ENCODE results near the gene SOSTDC1. TPM values are rescaled to one million over a fixed set of nuclear protein-coding genes. Genes with fewer than 3 reads are reported as not detected.

SOSTDC1 gene
- total and polyA plus RNA-seq, 2 donors = 0.64 to 2.0 TPM

DNA sequence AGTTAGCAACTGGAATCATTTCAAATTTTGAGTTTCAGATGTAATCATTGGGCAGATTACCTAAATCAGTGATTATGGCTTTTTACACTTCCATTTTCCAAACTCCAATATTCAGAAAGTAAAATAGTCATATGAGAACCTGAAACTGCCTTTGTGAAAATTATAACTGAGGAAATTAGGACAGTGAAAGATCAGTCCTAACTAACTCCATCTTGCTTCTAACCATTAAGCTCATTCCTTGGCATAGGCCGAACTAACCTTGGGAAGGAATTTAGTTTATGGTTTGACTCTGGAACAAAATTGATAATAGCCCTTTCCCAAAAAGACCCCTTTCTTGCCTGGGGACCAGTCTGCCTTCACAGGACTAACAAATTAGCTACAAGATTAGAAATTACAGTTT, 46.4 kb downstream of the SOSTDC1 start:
- DNase-seq (ENCODE audit: low read depth in 6 of 9, low spot score in 9 of 9) = no peak
- no peaks in the 10 kb centered on the region for H3K9me3 ChIP-seq (ENCODE audit: control insufficient read depth in 2 of 2, insufficient read depth in 1 of 2, low read length in 1 of 2)
- H3K36me3 ChIP-seq (ENCODE audit: control insufficient read depth in 2 of 2, insufficient read depth in 2 of 2, low read length in 1 of 2) = no peaks in the 10 kb centered on the region
- H3K27ac ChIP-seq (ENCODE audit: low read depth in 1 of 2, low read length in 1 of 2) = no peak overlapping the region
- H3K27me3 ChIP-seq (ENCODE audit: control insufficient read depth in 2 of 2, insufficient read depth in 1 of 2, low read length in 1 of 2) = no peaks in the 10 kb centered on the region
- H3K4me3 ChIP-seq (ENCODE audit: low read length in 2 of 2) = no peak overlapping the region
- peaks cover 8 to 14% of the 10 kb centered on the region in 2 donors for H3K4me1 ChIP-seq (ENCODE audit: control insufficient read depth in 2 of 2, insufficient read depth in 2 of 2, low read length in 2 of 2)
- WGBS = 99% methylated on average over 1 of the region's 1 CpG

DNA sequence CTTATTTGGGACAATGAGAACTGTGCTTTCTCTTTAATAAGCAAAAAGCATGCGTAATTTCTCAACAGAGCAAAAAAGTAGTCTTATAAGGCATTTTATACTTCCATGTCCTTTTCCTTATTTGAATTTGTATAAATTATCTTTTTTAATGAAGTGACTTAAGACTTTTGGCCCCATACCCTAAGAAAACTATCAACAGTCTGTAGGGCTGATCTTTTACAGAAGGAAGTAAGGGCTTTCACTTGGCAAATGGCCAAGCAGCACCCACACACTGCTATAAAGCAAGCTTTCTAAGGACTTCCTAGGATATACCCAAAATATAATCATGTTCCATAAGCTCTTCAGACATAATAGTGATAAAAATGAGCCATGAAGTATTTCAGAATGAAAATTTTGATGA, 47.6 kb downstream of the SOSTDC1 start:
- no peak for DNase-seq (ENCODE audit: low read depth in 6 of 9, low spot score in 9 of 9)
- no peaks in the 10 kb centered on the region for H3K36me3 ChIP-seq (ENCODE audit: control insufficient read depth in 2 of 2, insufficient read depth in 2 of 2, low read length in 1 of 2)
- no peaks in the 10 kb centered on the region for H3K9me3 ChIP-seq (ENCODE audit: control insufficient read depth in 2 of 2, insufficient read depth in 1 of 2, low read length in 1 of 2)
- H3K27me3 ChIP-seq (ENCODE audit: control insufficient read depth in 2 of 2, insufficient read depth in 1 of 2, low read length in 1 of 2) = no peaks in the 10 kb centered on the region
- no peak overlapping the region for H3K27ac ChIP-seq (ENCODE audit: low read depth in 1 of 2, low read length in 1 of 2)
- WGBS = 45% methylated on average over 1 of the region's 1 CpG
- H3K4me3 ChIP-seq (ENCODE audit: low read length in 2 of 2) = no peak overlapping the region
- peaks cover 8 to 14% of the 10 kb centered on the region in 2 donors for H3K4me1 ChIP-seq (ENCODE audit: control insufficient read depth in 2 of 2, insufficient read depth in 2 of 2, low read length in 2 of 2)

GRCh38 chr7:16416289-16417282, 49.0 kb downstream of the SOSTDC1 start:
- Histone ChIP-seq H3K4me3 (ENCODE audit: low read length in 2 of 2) (no peak overlapping the region), H3K4me1 (ENCODE audit: control insufficient read depth in 2 of 2, insufficient read depth in 2 of 2, low read length in 2 of 2) (peaks cover 6 to 9% of the 10 kb centered on the region in 2 donors), H3K27ac (ENCODE audit: low read depth in 1 of 2, low read length in 1 of 2) (no peak overlapping the region), H3K9me3 (ENCODE audit: control insufficient read depth in 2 of 2, insufficient read depth in 1 of 2, low read length in 1 of 2) (no peaks in the 10 kb centered on the region), H3K27me3 (ENCODE audit: control insufficient read depth in 2 of 2, insufficient read depth in 1 of 2, low read length in 1 of 2) (no peaks in the 10 kb centered on the region), H3K36me3 (ENCODE audit: control insufficient read depth in 2 of 2, insufficient read depth in 2 of 2, low read length in 1 of 2) (no peaks in the 10 kb centered on the region)
- no peak for DNase-seq (ENCODE audit: low read depth in 6 of 9, low spot score in 9 of 9)
- 77% methylated on average over 7 of the region's 7 CpGs for WGBS

GRCh38 chr7:16412274-16413254, 53.0 kb downstream of the SOSTDC1 start:
- 89% methylated on average over 8 of the region's 8 CpGs for WGBS
- Histone ChIP-seq H3K27me3 (ENCODE audit: control insufficient read depth in 2 of 2, insufficient read depth in 1 of 2, low read length in 1 of 2) (no peaks in the 10 kb centered on the region), H3K4me3 (ENCODE audit: low read length in 2 of 2) (no peak overlapping the region), H3K27ac (ENCODE audit: low read depth in 1 of 2, low read length in 1 of 2) (no peak overlapping the region), H3K9me3 (ENCODE audit: control insufficient read depth in 2 of 2, insufficient read depth in 1 of 2, low read length in 1 of 2) (no peaks in the 10 kb centered on the region), H3K36me3 (ENCODE audit: control insufficient read depth in 2 of 2, insufficient read depth in 2 of 2, low read length in 1 of 2) (no peaks in the 10 kb centered on the region), H3K4me1 (ENCODE audit: control insufficient read depth in 2 of 2, insufficient read depth in 2 of 2, low read length in 2 of 2) (no peaks in the 10 kb centered on the region)
- no peak for DNase-seq (ENCODE audit: low read depth in 6 of 9, low spot score in 9 of 9)

Other genes starting within 250 kb of the SOSTDC1 start
- 1.4 TPM for gene CRPPA, start 44.2 kb downstream of the SOSTDC1 start, total RNA-seq
- 0.32 TPM for gene CRPPA, start 44.2 kb downstream of the SOSTDC1 start, polyA plus RNA-seq
- not detected for gene LRRC72, start 61.1 kb upstream of the SOSTDC1 start, total RNA-seq
- gene LRRC72, start 61.1 kb upstream of the SOSTDC1 start, polyA plus RNA-seq = not detected
- gene ANKMY2, start 180.0 kb upstream of the SOSTDC1 start, total RNA-seq = 18.2 TPM
- 13.1 TPM for gene ANKMY2, start 180.0 kb upstream of the SOSTDC1 start, polyA plus RNA-seq
- 41.1 TPM for gene BZW2, start 180.4 kb upstream of the SOSTDC1 start, total RNA-seq
- gene BZW2, start 180.4 kb upstream of the SOSTDC1 start, polyA plus RNA-seq = 40.3 TPM